Measurements from ENCODE around the gene TNFSF12. TPM values are rescaled to one million over a fixed set of nuclear protein-coding genes. Genes with fewer than 3 reads are reported as not detected.

TNFSF12 gene
- total RNA-seq, 1 experiment from 2014 or later = 7.1 TPM

DNA sequence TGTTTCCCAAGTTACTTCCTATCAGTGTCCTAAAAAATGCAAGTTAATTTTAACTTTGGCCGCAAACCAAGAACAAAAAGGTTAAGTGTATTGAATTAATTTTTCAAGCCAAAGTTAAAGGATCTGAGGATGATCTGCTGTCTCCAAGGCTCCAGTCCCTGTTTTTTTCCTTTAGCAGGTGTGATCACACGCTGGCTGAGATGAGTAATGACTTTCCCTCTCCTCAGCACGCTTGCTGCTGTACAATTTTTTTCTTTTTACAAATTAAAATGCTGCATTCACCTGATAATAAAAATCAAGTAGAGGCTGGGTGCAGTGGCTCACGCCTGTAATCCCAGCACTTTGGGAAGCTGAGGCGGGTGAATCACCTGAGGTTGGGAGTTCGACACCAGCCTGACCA, 3.9 kb upstream of the TNFSF12 start:
- H3K27ac Mint-ChIP-seq = no peak overlapping the region
- no peaks in the 10 kb centered on the region for H4K20me1 ChIP-seq (ENCODE audit: control insufficient read depth, insufficient read depth, insufficient read length)
- no peak overlapping the region for H3K4me2 ChIP-seq (ENCODE audit: insufficient read depth, insufficient read length, low read length)
- no peak overlapping the region for H3K56ac ChIP-seq (ENCODE audit: insufficient read length, low read depth, low read length)
- H3K9me3 Mint-ChIP-seq = 0 out of 5 replicates have a peak, but pooled peaks cover 0 to 2% of the 10 kb centered on the region in 2 experiments
- H3T11ph ChIP-seq (ENCODE audit: low read length) = no peak overlapping the region
- no peak overlapping the region for H2BK5ac ChIP-seq (ENCODE audit: insufficient read length, low read length)
- no peaks in the 10 kb centered on the region for H3K36me3 Mint-ChIP-seq (ENCODE audit: insufficient read depth in 1 of 3, low read depth in 3 of 3)
- no peak overlapping the region for H2AK5ac ChIP-seq (ENCODE audit: insufficient read length, low read length)
- peaks cover 2% of the 10 kb centered on the region; the same call in 1 of the 2 replicates for H3K4me1 ChIP-seq (ENCODE audit: insufficient read depth, low read length)
- H3K9ac ChIP-seq (ENCODE audit: extremely low read depth, insufficient read length, low read length) = no peak overlapping the region
- peaks cover 6% of the 10 kb centered on the region for H3K23me2 ChIP-seq (ENCODE audit: insufficient read length, low read depth, low read length, poor library complexity, severe bottlenecking)
- H3K14ac ChIP-seq (ENCODE audit: insufficient read depth, low read length) = no peak overlapping the region
- WGBS (ENCODE audit: extremely low coverage, insufficient read length, low lambda C conversion rate) = no CpG with 5 or more reads among the region's 6 CpGs
- H2BK120ac ChIP-seq (ENCODE audit: low read depth, low read length, poor library complexity, severe bottlenecking) = no peak overlapping the region
- peaks cover 3 to 9% of the 10 kb centered on the region in 2 experiments; a peak in 3 of 4 replicates for H3K4me1 Mint-ChIP-seq
- no peak overlapping the region for H3K18ac ChIP-seq (ENCODE audit: insufficient read length, low read depth, low read length)
- H4K5ac ChIP-seq (ENCODE audit: insufficient read length, low read depth, low read length) = no peak overlapping the region
- H3K79me2 ChIP-seq (ENCODE audit: insufficient read depth, low read length) = no peaks in the 10 kb centered on the region
- no peak for TF ChIP-seq CTCF (conservative IDR thresholded peaks at IDR 0.05)
- no peak overlapping the region for H2BK20ac ChIP-seq (ENCODE audit: low read depth, low read length, poor library complexity, severe bottlenecking)
- no peak for DNase-seq
- no peak overlapping the region for H3K23ac ChIP-seq (ENCODE audit: insufficient read length, low read depth, low read length)
- no peak overlapping the region for H3K4ac ChIP-seq (ENCODE audit: low read depth, low read length)
- no peak overlapping the region for H3K4me3 Mint-ChIP-seq
- H3K27me3 Mint-ChIP-seq (ENCODE audit: low read depth) = peaks cover 37% of the 10 kb centered on the region
- no peak overlapping the region for H2BK15ac ChIP-seq (ENCODE audit: low read depth, low read length)
- no peaks in the 10 kb centered on the region for H3K9me3 ChIP-seq (ENCODE audit: control insufficient read depth, low read depth, low read length)
- H3K27ac ChIP-seq (ENCODE audit: insufficient read length, low read depth, low read length) = no peak overlapping the region
- no peak overlapping the region for H2AFZ ChIP-seq (ENCODE audit: low read length)
- no peak overlapping the region for H4K91ac ChIP-seq (ENCODE audit: insufficient read length, low read depth, low read length)
- H3K79me1 ChIP-seq (ENCODE audit: insufficient read depth, low read depth, low read length, poor library complexity, severe bottlenecking) = no peaks in the 10 kb centered on the region
- H3K27me3 ChIP-seq (ENCODE audit: insufficient read depth, low read length) = 0 out of 2 replicates have a peak, but pooled peaks cover 2% of the 10 kb centered on the region
- H2BK12ac ChIP-seq (ENCODE audit: insufficient read length, low read depth, low read length) = no peak overlapping the region
- H4K8ac ChIP-seq (replicated peaks; ENCODE audit: insufficient read length, low read depth, low read length) = no peak overlapping the region

Data from H9 (cell line).